GM10266 (cell line): Measurements from ENCODE around the gene CPNE4.

Source experiments
- DNase-seq: peaks from one replicate; pipeline ENCODE4 v3.0.0; 2012; ENCODE audit errors: extremely low spot score
- TF ChIP-seq, protein P1 (sequence below): IDR thresholded peaks from 2 replicates; pipeline ENCODE4 v1.5.1; 2012; ENCODE audit warnings: mild to moderate bottlenecking, low read depth; ENCODE audit not compliant: control insufficient read depth, insufficient read depth; ENCODE audit errors: missing control alignments

Gene CPNE4

DNA sequence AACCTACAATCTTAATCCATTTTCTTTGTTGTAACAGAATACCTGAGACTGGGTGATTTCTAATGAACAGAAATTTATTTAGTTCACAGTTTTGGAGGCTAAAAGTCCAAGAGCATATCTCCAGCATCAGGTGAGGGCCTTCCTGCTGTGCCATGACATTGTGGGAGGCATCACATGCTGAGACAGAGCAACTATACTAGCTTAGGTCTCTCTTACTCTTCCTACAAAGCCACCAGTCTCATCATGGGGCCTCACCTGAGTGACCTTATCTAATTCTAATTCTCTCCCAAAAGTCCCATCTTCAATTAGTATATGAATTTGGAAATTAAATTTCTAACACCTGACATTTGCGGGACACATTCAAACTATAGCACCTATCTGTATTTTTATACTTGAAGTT is 285.0 kb downstream of the CPNE4 start:
- no peak for DNase-seq
- TF ChIP-seq, protein P1, sequence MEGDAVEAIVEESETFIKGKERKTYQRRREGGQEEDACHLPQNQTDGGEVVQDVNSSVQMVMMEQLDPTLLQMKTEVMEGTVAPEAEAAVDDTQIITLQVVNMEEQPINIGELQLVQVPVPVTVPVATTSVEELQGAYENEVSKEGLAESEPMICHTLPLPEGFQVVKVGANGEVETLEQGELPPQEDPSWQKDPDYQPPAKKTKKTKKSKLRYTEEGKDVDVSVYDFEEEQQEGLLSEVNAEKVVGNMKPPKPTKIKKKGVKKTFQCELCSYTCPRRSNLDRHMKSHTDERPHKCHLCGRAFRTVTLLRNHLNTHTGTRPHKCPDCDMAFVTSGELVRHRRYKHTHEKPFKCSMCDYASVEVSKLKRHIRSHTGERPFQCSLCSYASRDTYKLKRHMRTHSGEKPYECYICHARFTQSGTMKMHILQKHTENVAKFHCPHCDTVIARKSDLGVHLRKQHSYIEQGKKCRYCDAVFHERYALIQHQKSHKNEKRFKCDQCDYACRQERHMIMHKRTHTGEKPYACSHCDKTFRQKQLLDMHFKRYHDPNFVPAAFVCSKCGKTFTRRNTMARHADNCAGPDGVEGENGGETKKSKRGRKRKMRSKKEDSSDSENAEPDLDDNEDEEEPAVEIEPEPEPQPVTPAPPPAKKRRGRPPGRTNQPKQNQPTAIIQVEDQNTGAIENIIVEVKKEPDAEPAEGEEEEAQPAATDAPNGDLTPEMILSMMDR: no peak

DNA sequence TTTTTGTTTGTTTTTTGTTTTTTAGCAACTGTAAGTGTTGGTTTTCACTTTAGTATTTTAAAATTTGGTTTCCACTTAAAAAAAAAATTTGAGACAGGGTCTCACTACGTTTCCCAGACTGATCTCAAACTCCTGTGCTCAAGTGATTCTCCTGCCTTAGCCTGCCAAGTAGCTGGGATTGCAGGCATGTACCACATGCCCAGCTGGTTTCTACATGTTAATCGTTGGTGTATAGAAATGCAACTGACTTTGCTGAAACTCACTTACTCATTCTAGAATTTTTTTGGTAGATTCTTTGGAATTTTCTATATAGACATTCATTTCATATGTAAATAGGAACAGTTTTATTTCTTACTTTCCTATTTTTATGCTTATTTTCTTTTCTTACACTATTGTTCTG is 287.3 kb downstream of the CPNE4 start:
- no peak for DNase-seq
- TF ChIP-seq, protein P1: no peak

DNA sequence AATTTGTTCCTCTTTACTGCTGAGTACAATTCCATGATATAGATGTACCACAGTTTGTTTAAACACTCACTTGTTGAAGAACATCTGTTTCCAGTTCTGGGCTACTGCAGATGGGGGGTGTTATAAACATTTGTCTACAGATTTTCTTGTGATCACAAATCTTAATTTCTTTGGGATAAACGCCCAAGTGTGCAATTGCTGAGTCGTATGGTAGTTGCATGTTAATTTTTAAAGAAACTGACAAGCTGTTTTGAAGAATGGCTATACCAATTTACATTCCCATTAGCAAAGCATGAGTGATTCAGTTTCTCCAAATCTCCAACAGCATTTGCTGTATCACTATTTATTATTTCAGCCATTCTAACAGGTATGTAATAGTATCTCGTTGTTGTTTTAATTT is 290.0 kb downstream of the CPNE4 start:
- DNase-seq: no peak
- TF ChIP-seq, protein P1: no peak

DNA sequence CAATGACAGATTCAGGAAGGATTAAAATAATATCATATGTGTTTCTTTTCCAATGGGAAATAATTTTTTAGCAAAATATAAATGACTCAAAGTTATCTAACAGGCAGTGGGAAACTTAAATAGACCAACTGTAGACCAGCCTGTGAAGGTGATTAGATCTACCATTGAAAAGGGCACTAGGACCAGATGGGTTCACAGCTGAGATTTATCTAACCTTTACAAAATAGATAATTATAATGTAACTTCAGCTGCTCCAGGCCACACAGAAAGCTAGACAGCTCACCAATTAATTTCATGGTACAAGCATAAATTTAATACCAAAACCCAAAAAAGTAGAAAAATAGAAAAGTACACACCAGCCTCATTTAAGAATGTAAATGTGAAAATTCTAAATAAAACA is 291.7 kb downstream of the CPNE4 start:
- TF ChIP-seq, protein P1: no peak
- no peak for DNase-seq

DNA sequence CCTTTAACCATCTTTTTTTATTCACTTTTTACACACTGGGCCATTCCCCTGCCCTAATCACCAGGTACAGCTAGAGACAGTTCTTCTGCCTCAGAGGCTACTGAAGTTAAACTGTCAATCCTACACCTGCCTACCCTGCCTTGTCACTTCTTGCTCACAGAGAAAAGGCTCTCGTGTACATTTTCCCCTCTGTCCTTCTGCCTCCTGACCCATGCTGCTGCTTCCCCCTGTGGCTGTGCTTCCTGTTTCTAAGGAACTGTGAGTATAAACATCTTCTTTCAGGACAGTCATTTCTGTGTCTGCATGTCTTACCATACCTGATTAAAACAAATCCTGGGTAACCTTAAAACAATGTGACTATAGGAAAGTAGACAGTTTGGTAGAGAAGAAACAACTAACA is 295.6 kb downstream of the CPNE4 start:
- DNase-seq: no peak
- TF ChIP-seq, protein P1: no peak

DNA sequence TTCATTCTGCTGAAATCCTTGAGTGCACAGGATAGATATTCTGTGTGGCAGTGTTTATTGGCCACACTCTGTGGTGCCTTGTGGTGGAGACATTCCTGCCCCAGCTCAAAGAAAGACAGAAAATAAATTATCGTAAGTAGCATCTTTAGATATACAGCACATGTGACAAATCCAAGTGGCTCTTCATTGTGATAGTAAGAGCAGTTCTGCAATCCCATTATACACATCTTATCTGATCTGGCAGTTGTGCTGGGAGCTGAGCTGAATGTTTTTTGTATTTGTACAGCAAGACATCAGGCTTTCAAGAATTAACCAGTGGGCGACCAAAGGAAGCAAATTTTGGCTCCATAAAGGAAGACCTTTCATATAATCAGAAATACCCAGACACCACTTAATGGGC is 296.7 kb downstream of the CPNE4 start:
- TF ChIP-seq, protein P1: no peak
- no peak for DNase-seq

DNA sequence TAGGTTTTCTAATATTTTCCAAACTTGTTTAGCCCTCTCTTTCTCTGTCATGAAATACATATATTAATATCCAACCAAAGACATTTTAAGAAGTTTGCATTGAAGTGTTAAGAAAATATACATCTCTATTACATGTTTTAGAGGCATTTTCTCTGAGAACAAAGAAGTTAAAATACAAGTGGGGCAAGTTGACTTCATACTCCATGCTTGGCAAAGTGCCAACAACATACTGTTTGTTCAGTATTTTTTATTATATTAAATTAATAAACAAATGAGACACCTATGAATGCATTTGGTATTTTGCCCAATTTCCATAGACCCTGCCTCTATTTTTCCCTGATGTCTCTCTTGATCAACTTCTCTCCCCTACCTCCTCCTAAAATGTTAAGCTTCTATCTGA is 299.3 kb downstream of the CPNE4 start:
- DNase-seq: no peak
- TF ChIP-seq, protein P1: no peak

DNA sequence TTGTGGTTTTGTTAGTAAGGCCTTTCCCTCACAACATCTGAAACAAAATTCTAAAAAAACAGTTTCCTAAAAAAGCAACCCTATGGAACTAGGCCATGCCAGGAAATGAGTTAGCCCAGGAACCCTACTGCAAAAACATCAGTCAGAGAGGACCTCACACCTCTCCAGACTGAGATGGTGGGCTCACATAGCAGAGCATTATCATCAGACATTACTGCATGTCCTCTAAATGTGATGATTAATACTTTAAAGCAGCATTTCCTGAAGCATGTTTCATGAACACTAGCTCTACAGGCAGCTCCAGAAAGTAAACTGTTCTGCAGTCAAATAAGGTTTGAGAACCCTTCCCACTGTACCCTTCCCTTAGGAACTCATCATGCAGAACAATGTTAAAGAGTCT is 299.7 kb downstream of the CPNE4 start:
- TF ChIP-seq, protein P1: no peak
- DNase-seq: no peak
